Occipital lobe (tissue), 2 donors: ENCODE data around the gene MED13L. TPM values are rescaled to one million over a fixed set of nuclear protein-coding genes. Genes with fewer than 3 reads are reported as not detected.
A peak's percentile ranks its signal among the peaks of the same experiment; 100 is the strongest.
"Not testable (repeated sequence)": the region's sequence is repeated elsewhere in the genome, so short reads cannot be mapped to it uniquely, and the experiment has no call there.

Experiments used
- DNase-seq: peaks from one replicate; lab custom pipeline; 2025; lab: John Stamatoyannopoulos, UW
- total RNA-seq: library from RNA; depleted of rRNA; stranded (reverse); fragments of >200 nt; gene quantifications from one replicate; pipeline ENCODE4 v1.2.3, GENCODE V29; 2014

MED13L gene
- total RNA-seq, 1 donor from 2014 or later: 389 TPM

DNA sequence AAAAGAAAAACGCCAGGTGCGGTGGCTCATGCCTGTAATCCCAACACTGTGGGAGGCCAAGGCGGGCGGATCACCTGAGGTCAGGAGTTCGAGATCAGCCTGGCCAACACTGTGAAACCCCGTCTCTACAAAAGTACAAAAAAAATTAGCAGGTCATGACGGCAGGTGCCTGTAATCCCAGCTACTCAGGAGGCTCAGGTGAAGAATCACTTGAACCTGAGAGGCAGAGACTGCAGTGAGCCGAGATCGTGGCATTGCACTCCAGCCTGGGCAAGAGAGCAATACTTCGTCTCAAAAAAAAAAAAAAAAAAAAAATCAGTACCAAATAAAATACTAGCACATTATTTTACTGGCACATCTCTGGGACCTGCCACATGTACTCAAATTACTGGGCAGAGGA, 145.5 kb downstream of the MED13L start:
- DNase-seq: not testable (repeated sequence)

DNA sequence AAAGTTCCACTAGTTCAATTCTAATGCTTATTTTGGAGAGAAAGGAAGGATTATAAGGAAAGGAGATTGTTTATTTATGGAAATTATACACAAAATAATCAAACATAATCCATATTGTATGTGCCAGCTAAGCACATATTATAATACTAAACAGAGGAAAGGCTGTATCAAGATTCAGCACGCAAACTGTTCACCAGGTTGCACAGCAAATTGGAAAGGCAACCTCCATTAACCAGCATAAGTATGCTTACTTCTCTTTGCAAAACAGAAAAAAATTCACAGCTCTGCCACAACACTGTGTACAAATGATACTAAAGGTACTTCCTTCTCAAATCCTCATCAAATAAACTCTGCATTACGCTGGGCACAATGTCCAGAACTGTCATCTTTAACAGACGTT, 146.3 kb downstream of the MED13L start:
- no peak for DNase-seq

DNA sequence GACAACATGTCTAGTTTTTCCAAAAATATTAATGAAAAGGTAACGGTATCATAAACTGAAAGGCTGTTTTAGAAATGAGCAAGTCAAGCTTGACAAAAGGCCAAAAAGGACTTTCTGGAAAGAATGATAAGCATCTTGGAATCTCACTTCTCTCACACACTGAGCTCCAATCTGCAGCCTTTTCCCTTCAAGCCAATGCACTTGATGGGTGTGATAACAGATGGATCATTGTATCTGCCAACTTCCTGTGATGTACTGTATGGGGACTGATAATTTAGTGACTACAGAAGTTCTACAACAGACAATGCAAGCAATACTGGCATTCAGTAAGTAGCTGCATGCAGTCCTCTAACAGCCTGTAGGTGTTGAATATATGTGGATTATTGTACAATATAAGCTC, 147.1 kb downstream of the MED13L start:
- DNase-seq: no peak

DNA sequence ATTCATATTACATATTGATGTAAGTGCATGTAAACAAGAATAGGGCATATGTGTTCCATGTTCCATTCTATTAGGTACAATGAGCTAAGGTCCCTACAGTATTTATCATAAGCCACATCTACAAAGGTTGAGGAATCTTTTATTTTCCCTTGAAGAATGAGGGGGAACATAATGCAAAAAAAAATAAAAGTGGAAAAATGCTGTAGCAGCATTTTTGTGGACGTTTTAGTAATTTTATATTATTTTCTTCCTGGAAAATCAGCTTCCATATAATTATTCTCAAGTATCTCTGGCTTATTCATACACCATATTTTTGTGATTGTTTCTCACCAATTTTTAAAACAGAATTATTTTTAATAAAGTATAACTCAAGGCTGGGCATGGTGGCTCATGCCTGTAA, 148.7 kb downstream of the MED13L start:
- DNase-seq: no peak

DNA sequence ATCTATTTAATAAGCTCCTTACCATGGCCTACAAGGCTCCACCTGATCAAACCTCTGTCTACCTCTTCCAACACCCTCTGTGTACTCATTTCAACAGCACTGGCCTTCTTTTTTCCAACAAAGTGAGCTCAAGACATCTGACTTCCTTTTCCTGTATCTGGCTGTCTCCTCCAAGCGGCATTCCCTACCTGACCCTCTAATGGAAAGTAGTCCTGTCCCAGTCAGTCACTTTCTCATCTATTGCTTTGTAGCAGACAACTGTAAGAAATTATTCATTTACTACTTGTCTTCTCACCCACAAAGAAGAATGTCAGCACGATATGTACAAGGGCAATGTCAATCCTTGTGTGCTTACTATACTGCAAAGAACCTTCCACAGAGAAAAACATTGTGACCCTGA, 149.6 kb downstream of the MED13L start:
- no peak for DNase-seq

DNA sequence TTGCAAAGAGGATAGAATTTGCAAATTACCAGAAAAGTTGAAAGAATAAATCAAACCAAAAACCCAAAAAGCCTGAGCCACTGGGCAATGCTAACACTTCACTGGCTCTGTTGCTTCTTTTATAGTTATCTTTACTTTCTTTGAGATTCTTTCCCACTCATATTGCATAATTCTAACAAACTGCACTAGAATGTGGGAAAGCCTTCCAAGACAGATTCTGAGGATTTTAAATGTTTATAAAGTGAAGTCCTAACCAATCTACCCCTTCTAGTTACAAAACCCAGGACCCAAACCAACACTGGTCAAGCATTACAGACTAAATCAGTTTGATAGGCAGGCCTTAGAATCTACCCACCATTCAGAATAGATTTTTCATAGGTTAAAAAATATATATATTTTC, 150.9 kb downstream of the MED13L start:
- no peak for DNase-seq

DNA sequence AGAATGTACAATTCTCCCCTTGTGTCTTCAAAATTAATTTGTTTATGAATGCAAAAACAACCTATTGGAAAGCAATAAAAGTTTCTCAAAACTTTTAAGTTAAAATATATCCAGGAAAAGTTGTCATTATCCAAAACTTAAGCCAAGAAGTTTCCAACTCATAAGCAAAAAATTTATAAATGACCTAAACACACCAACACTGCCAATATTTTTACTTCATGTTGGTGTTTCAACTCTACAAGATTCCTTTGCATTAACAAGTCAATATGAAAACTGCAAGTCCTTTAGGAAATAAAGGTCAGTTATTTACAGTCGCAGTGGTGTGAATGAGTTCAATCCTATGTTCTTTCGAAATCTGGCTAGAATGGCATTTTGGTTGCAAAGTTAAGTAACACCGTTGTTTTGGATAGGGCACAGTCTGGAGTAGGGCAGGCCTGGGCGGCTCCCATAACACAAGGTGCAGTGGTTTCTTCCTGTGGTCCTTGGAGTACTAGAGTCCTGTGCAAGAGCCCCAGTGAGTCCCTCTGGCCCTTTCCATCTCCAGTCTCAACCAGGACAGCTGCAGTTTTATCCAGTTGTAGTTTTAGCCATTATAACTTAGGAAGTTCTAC, 151.4 kb downstream of the MED13L start:
- DNase-seq: no peak

DNA sequence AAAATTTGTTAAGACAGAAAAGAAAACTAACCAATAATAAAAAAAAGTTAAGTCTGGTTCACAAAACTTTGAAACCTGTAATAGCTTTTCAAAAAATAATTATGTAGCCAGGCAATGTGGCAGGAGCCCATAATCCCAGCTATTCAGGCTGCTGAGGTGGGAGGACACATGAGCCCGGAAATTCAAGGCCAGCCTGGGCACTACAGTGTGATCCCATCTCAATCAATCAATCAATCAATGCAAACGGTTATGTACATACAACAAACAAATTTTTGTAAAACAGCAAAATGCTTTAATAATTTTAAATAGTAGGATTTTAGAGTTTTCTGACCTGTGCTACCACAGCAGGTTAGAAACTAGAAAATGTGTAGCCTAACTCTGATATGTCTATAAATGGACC, 152.4 kb downstream of the MED13L start:
- DNase-seq: no peak

DNA sequence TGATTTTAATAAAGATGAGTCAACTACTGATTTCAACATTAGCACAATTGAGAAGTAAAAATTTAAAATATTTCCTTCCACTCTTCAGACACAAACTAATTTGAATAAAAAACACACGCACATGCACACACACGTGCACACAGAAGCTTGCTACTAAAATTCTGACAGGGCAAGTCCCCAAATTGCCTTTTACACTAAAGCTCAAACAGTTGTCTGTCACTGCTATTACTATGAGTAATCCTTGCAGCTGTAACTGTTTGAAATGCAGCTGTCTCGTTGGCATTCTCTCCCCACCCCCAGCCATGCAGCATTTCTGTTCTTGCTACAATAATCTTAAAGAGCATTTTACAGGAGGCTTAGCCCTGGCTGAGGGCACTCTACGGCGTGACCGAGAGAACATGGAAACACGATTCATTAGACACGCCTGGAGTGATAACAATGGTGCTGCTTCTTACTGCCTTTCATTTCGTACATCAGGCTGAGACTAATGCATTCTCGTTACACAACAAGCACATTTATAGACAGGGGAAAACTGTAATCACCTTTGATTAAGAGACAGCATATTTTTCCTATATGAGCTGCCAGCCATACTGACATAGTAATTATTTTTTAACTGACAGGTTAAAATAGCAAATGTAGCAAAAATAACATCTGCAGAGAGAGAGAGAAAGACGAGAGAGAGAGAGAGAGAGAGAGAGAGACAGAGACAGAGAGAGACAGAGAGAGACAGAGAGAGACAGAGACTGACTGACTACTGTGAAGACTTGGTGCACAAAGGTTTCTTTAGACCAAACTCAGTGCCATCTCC, 153.8 kb downstream of the MED13L start:
- peak; percentile 38 for DNase-seq

DNA sequence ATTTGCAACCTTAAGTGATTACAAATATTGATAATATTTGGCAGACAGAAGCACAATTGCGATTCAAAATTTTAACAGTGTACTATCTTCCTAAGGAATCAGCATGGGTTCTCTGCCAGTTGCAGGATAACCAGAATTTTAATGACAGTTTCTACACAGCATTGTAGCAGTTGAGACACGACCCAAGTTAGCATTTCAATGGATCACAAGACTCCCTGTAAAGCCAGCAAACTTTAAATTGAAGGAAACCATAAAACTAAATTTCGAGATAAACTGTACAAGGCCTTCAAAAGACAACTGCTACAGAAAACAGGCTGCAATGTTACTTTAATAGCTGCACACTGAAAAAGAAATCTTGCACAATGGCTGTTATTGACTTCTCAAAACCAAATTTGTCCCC, 154.9 kb downstream of the MED13L start:
- no peak for DNase-seq

DNA sequence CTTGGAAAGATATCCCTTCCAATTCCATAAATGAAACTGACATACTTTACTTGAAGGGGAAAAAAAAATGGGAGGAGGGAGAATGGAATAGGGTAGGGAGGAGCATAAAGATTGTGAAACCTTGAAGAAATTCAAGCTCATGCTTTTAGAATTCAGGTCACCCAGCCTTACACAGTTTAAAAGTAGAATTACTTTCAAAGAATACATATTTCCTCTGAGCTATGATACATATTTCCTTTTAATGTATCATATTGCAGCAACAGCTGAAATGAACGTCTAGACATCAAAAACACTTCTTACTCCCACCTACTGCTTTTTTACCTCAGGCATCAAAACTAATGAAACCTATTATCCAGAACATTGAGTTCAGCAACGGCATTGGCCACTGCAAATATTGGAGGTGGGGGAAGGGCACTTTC, 156.0 kb downstream of the MED13L start:
- DNase-seq: no peak

DNA sequence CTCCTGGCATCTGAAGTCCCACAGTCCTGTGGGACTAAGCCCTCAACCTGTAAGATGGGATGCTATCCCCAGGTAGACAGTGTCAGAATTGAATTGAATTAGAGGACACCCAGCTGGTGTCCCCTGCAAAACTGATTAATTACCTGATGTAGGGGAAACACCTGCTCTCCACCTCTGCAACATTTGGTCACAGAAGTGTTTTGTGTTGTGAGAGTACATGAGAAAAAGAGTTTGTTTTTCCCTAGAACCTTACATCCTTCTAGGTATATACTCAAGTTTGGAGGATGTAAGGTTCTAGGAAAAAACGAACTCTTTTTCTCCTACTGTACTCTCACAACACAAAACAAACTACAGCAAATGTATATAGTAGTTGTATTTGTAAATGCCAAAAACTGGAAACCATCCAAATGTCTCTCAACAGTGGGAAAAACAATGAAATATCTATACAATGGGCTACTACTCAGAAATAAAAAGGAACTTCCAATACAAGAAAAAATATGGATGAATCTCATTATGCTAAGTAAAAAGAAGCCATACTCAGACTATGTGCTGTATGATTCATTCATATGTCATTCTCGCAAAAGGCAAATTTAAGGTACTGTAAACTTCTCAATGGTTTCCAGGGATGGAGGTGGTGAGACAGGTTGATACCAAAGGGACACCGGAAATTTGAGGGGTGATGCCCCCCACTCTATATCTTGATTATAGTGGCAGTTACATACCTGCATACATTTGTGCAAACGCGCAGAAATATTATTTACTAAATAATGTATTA, 160.7 kb downstream of the MED13L start:
- DNase-seq: no peak

DNA sequence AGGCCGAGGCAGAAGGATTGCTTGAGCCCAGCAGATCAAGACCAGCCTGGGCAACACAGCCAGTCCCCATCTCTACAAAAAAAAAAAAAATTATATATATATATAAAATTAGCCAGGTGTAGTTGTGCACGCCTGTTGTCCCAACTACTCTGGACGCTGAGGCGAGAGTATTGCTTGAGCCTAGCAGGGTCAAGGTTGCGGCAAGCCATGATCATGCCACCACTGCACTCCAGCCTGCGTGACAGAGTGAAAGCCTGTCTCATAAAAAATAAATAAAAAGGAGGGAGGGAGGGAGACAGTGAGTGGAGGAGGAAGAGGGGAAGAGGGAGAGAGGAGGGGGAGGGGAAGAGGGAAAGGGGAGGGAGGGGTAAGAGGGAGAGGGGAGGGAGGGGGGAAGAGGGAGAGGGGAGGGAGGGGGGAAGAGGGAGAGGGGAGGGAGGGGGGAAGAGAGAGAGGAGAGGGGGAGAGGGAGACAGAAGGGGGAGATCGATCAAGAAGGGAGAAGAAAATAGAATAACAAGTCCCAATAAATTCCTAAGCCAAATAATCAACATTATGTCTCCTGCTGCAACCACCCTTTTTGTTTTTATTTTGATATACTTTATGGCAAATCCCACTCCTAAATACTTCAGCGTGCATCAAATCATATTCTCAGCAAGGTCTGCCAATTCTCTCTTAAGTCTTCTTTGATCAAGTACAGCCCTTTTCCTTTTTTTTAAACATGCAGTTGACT, 163.9 kb downstream of the MED13L start:
- DNase-seq: no peak

DNA sequence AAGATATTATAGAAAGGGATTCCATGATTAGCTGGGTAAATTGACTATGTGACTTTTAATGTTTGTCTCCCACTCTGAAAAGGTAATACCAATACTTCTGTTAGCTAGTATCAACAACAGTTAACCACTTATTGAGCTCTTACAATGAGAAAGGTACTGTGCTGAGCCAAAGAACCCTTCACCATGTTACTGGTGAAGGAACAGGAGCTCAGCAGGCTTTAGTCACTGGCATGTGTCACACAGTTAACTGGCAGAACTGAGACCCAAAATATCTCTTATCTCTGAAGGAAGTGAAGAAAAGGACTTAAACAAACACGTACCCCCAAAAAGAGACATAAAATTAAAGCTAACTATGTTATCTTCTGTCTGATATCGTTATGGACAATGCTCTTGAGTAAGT, 170.6 kb downstream of the MED13L start:
- DNase-seq: no peak

DNA sequence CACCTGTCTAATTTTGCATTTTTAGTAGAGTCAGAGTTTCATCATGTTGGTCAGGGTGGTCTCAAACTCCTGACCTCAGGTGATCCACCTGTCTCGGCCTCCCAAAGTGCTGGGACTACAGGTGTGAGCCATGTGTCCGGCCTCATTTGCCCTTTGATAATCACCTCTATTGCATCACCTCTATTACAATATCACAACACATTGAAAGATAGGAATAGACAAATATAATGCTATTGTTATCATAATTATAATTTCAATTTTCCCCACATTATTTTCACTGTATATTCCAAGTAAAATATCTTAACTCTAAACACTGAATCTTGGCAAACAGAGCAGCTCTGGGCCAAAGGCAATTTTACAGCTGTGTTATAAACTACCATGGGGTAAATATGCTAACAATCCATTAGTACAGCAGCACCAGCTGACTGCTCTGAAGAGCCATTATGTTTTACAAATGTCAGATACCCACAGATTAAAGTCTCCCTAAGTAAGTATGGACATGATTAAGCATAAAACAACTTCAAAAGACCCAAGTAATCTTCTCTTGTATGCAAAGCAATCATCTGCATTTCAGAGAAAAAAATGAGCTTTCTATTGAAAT, 173.2 kb downstream of the MED13L start:
- no peak for DNase-seq

DNA sequence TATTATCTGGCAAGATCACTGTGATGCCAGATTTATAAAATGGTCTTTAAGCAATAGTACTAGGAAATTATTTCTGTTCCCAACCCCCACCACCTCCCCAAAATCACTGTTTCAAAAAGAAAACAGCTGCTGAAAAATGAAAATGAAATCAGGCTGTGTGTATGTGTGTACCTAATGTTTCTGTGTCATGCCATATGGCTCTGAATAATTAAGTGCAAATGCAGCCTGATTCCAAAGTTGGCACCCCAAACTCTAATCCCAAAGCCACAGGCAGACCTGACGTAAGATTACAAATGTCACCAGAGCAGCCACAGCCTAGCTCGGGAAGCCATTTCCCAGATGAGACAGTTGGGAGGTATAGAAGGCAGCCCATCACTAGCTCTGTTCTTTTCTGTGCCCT, 175.5 kb downstream of the MED13L start:
- no peak for DNase-seq

DNA sequence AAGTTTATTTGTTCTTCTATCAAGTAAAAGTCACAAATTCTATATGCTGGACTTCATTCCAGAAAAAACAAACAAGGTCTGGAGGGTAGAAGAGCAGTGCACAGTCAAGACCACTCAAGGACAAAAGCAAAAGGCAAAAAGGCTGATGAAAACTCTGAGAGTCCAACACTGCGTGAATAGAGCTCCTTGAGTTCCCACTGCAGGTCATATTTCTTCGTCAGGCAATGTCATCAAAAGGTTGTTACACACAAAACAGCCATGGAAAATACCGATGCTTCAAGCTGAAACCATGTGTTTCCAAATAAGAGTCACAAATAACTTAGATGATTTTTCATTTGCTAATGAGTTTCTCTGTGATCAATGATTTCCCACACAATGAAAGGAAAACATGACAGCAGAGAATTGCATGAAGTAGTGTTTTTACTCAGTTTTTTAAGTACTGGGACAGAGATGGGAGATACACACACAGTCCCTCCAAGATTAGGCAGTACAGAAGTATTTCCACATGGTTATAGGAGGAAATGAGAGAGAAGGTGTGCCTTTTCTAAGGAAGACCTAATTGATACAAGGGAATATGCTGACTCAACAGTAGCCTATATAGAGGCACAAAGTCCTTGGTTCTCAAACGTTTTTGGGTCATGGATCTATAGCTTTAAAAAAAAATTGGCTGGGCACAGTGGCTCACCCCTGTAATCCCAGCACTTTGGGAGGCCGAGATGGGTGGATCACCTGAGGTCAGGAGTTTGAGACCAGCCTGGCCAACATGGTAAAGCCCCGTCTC, 177.7 kb downstream of the MED13L start:
- DNase-seq: no peak

DNA sequence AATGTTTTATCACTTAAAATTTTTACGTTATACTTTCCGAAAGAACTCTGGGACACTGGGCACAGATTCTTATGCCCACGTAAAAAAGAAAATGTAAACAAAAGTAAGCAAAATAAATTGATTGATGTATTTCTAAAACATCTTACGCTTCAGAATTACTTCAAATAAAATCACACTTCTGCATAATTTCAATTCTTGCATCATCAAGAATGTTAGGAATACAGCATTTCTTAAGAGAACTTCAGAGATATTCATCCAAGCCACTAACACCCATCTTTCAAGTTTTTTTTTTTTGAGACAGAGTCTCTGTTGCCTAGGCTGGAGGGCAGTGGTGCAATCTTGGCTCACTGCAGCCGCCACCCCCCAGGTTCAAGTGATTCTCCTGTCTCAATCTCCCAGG, 180.6 kb downstream of the MED13L start:
- no peak for DNase-seq

DNA sequence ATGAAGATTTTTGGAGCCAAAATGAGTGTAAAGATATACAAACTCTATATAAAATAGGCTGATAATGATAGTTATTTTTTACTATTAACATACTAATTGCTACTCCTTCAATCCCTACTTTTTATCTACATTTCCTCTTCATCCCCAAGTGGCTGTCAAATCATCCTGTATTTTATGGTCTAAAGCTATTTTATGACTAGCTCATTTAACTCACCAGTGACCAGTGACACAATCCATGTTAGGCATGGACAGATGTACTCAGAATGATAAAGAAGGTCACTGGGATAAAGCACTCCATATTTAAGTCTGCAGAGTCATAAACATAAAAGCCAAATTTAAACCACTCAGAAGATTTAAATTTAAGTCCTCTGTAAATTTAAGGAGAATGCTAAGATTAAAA, 183.0 kb downstream of the MED13L start:
- DNase-seq: no peak

DNA sequence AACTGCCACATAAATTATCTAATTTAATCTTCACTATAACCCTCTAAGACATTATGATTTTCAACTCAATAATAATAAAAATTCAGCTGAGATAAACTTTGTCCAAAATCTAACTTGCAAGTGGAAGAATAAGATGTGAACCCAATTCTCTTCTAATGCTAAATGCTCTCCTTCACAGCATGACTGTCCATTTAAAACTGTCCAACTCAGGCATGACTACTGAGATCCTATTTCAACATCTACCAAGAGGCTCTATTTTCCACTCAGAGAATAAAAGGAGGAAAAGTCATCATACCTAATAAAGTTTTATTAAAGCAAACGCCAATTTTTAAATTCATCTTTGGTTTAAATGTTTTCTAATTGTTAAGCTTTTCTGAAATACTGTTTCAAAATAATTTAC, 183.6 kb downstream of the MED13L start:
- DNase-seq: no peak

DNA sequence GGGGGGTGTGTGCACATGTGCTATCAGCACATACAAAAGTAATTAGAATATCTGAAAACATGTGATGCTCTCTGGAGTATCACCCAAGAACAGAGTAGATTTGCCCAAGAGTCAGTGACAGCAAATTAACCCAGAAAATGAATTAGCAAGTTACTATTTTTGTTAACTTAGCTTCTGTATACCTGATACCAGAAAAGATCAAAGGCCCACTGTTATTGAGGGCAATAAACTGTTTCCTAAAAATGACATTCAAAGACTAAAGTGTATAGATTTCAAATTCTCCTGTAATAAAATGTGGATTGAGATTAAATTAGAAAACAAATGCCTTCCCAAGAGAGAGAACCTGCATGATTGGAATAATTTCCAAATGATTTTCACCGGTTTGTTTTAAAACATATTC, 184.7 kb downstream of the MED13L start:
- DNase-seq: no peak
